HepG2 (cell line): ENCODE results near the gene POU2F1. TPM values are rescaled to one million over a fixed set of nuclear protein-coding genes. Genes with fewer than 3 reads are reported as not detected.

Source experiments
- AFF4 ChIP-seq: sonication (generic); formaldehyde crosslinking; IDR thresholded peaks from 2 replicates; pipeline ENCODE4 v1.4.0; 2020; ENCODE audit warnings: missing genetic modification reagents
- AGO1 ChIP-seq: fragments of 200-400 bp; formaldehyde crosslinking; IDR thresholded peaks from 2 replicates; pipeline ENCODE4 v1.6.1; 2017; ENCODE audit warnings: mild to moderate bottlenecking, low read depth, low read length, moderate library complexity; ENCODE audit not compliant: poor library complexity, severe bottlenecking
- BATF2 ChIP-seq: sonication (generic); formaldehyde crosslinking; IDR thresholded peaks from 2 replicates; pipeline ENCODE4 v1.8.0; 2022; ENCODE audit warnings: mild to moderate bottlenecking, missing genetic modification reagents, moderate library complexity
- CBX2 ChIP-seq, 2 experiments: fragments of 200-600 bp in 1 of 2; sonication (generic); formaldehyde crosslinking in 1 of 2; IDR thresholded peaks; 2 replicates each; pipeline versions ENCODE4 v1.7.0 to v1.8.1; 2018 to 2022; ENCODE audit warnings: low read depth in 2 of 2, low read length in 1 of 2, mild to moderate bottlenecking in 1 of 2, missing genetic modification reagents in 1 of 2
- CREM ChIP-seq, 2 experiments: sonication (generic) in 1 of 2; formaldehyde crosslinking in 1 of 2; IDR thresholded peaks; 2 replicates each; pipeline versions ENCODE4 v1.4.0 to v1.6.1; 2016 to 2020; ENCODE audit warnings: antibody characterized with exemption in 1 of 2, mild to moderate bottlenecking in 1 of 2, missing genetic modification reagents in 1 of 2
- DNMT1 ChIP-seq: sonication (generic); formaldehyde crosslinking; IDR thresholded peaks from 2 replicates; pipeline ENCODE4 v1.5.1; 2020; ENCODE audit warnings: mild to moderate bottlenecking, missing genetic modification reagents
- FOXO4 ChIP-seq: sonication (generic); formaldehyde crosslinking; conservative IDR thresholded peaks from 2 replicates; pipeline ENCODE4 v1.8.1; 2023; ENCODE audit warnings: missing genetic modification reagents
- KDM2A ChIP-seq: sonication (generic); formaldehyde crosslinking; IDR thresholded peaks from 2 replicates; pipeline ENCODE4 v1.4.0; 2020; ENCODE audit warnings: low read depth, missing genetic modification reagents, borderline replicate concordance
- MIXL1 ChIP-seq: IDR thresholded peaks from 2 replicates; pipeline ENCODE4 v1.6.1; 2016
- NR3C1 ChIP-seq: sonication (generic); formaldehyde crosslinking; IDR thresholded peaks from 2 replicates; pipeline ENCODE4 v1.4.0; 2020; ENCODE audit warnings: missing genetic modification reagents
- PITX1 ChIP-seq: sonication (generic); formaldehyde crosslinking; IDR thresholded peaks from 2 replicates; pipeline ENCODE4 v1.5.1; 2020; ENCODE audit warnings: mild to moderate bottlenecking, missing genetic modification reagents
- SYNCRIP ChIP-seq: fragments of 200-400 bp; formaldehyde crosslinking; IDR thresholded peaks from 2 replicates; pipeline ENCODE4 v1.6.1; 2018; ENCODE audit warnings: mild to moderate bottlenecking, low read depth, low read length; ENCODE audit not compliant: insufficient read depth
- ZC3H13 ChIP-seq: sonication (generic); formaldehyde crosslinking; IDR thresholded peaks from 2 replicates; pipeline ENCODE4 v1.8.1; 2023; ENCODE audit warnings: mild to moderate bottlenecking, missing genetic modification reagents, moderate library complexity
- ZNF101 ChIP-seq: sonication (generic); formaldehyde crosslinking; IDR thresholded peaks from 2 replicates; pipeline ENCODE4 v1.4.0; 2020; ENCODE audit warnings: mild to moderate bottlenecking, low read depth, missing genetic modification reagents, borderline replicate concordance
- ZNF121 ChIP-seq: sonication (generic); formaldehyde crosslinking; IDR thresholded peaks from 2 replicates; pipeline ENCODE4 v1.5.0; 2020; ENCODE audit warnings: mild to moderate bottlenecking, missing genetic modification reagents
- ZNF205 ChIP-seq: IDR thresholded peaks from 2 replicates; pipeline ENCODE4 v1.6.1; 2018; ENCODE audit warnings: missing biosample characterization, missing genetic modification reagents
- ZNF274 ChIP-seq: sonication (generic); formaldehyde crosslinking; IDR thresholded peaks from 2 replicates; pipeline ENCODE4 v1.5.1; 2020; ENCODE audit warnings: mild to moderate bottlenecking, missing genetic modification reagents
- ZNF546 ChIP-seq: sonication (generic); formaldehyde crosslinking; conservative IDR thresholded peaks from 2 replicates; pipeline ENCODE4 v1.8.1; 2023; ENCODE audit warnings: mild to moderate bottlenecking, missing genetic modification reagents
- ZNF589 ChIP-seq: sonication (generic); formaldehyde crosslinking; conservative IDR thresholded peaks from 2 replicates; pipeline ENCODE4 v1.8.0; 2022; ENCODE audit warnings: mild to moderate bottlenecking, moderate library complexity, missing genetic modification reagents
- ZNF703 ChIP-seq: sonication (generic); formaldehyde crosslinking; IDR thresholded peaks from 2 replicates; pipeline ENCODE4 v1.5.1; 2020; ENCODE audit warnings: missing genetic modification reagents, mild to moderate bottlenecking, moderate library complexity, borderline replicate concordance
- ZNF704 ChIP-seq: sonication (generic); formaldehyde crosslinking; IDR thresholded peaks from 2 replicates; pipeline ENCODE4 v1.8.1; 2023; ENCODE audit warnings: mild to moderate bottlenecking, inconsistent platforms, moderate library complexity, missing genetic modification reagents, borderline replicate concordance
- ZNF773 ChIP-seq: sonication (generic); formaldehyde crosslinking; IDR thresholded peaks from 2 replicates; pipeline ENCODE4 v1.4.0; 2020; ENCODE audit warnings: missing genetic modification reagents, borderline replicate concordance
- ZNF782 ChIP-seq: sonication (generic); formaldehyde crosslinking; IDR thresholded peaks from 2 replicates; pipeline ENCODE4 v1.4.0; 2020; ENCODE audit warnings: missing genetic modification reagents, mild to moderate bottlenecking, borderline replicate concordance
- polyA plus RNA-seq, 8 experiments: library from polyadenylated mRNA; depleted of rRNA in 3 of 8; stranded (reverse) in 7 of 8; unstranded in 1 of 8; fragments of >200 nt; fragmentation: Illumina TruSeq in 4 of 8; extraction: Trizol in 4 of 8; gene quantifications; 2 replicates each; pipeline versions ENCODE4 v1.2.1 to v1.2.3, GENCODE V29; 2011 to 2016; ENCODE audit warnings: low read depth in 4 of 8, missing spikeins in 1 of 8, mixed read lengths in 1 of 8; ENCODE audit not compliant: insufficient read depth in 1 of 8
- total RNA-seq, 5 experiments: library from RNA; depleted of rRNA; stranded (reverse); fragments of >200 nt; fragmentation: Illumina TruSeq; extraction: Trizol; gene quantifications; 2 replicates each; pipeline ENCODE4 v1.2.3, GENCODE V29; 2016; ENCODE audit warnings: low read depth in 1 of 5

The POU2F1 gene
- total and polyA plus RNA-seq, 2 of the 13 experiments (the other 11 are each of a cell fraction or from before 2014, with no cell fraction given), result 10.2 to 13.0 TPM

GRCh38 chr1:167220537-167221125, at the start of gene POU2F1 (continued):
- TF ChIP-seq FOXO4 (CRISPR knock-in tag) (no peak), MIXL1 (CRISPR knock-in tag) (no peak), ZNF121 (CRISPR knock-in tag) (no peak), ZNF274 (no peak), CREM (IDR thresholded peaks at IDR 0.05) (no peak), CREM (CRISPR knock-in tag; IDR thresholded peaks at IDR 0.05) (no peak), ZNF101 (no peak), PITX1 (CRISPR knock-in tag) (no peak), ZC3H13 (peak; percentile 67), BATF2 (0 out of 2 replicates have a peak, but pooled peaks have one; percentile 11), ZNF546 (CRISPR knock-in tag) (no peak), ZNF704 (CRISPR knock-in tag) (peak; percentile 15; the same call in 1 of the 2 replicates), AFF4 (CRISPR knock-in tag) (no peak), ZNF773 (CRISPR knock-in tag) (no peak), ZNF782 (CRISPR knock-in tag) (no peak), DNMT1 (no peak), KDM2A (CRISPR knock-in tag) (no peak), CBX2 (IDR thresholded peaks at IDR 0.05; ENCODE audit: low read depth, low read length) (no peak), CBX2 (CRISPR knock-in tag; IDR thresholded peaks at IDR 0.05; ENCODE audit: low read depth) (no peak), ZNF703 (CRISPR knock-in tag) (no peak), ZNF205 (no peak), ZNF589 (CRISPR knock-in tag) (peak; percentile 27; the same call in 1 of the 2 replicates), SYNCRIP (no peak), NR3C1 (CRISPR knock-in tag) (no peak), AGO1 (peak; percentile 86)
